Measurements from ENCODE around the gene TBC1D10B.
"Not testable (repeated sequence)": the region's sequence is repeated elsewhere in the genome, so short reads cannot be mapped to it uniquely, and the experiment has no call there.

TBC1D10B gene

DNA sequence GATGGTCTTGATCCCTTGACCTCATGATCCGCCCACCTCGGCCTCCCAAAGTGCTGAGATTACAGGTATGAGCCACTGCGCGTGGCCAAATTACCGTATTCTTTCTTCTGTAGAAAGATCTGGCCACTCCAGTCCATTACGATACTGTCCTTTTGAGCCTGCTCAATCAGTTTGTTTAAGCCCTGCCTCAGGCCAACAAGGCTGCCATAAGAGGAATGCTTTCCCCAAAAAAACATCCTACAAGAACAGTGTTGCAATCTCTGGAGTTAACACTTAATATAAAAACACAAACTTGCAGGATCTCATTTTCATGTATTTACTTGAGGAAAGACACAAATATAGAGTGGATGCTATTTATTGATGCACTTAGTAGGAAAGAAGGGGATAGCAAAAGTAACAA is 46.1 kb downstream of the TBC1D10B start:
- not testable (repeated sequence) for DNase-seq (ENCODE audit: low read depth)

DNA sequence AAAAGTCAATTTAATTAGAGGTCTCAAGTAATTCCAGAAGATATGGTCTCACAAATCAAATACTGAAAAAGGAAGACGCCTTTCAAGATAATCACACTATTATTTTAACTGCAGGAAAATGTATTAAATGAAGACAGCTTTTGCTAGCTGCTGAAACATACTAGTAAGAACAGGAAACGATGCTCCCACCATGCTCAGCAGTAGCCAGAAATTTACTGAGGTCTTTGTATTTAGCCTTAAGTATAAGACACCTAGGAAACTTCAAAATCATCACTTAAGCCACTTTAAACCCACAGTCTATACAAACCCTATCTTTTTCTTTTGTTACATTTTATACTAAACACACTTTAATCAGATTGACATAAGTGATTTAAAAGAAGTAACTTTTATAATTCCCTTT is 51.6 kb downstream of the TBC1D10B start:
- DNase-seq (ENCODE audit: low read depth): not testable (repeated sequence)

DNA sequence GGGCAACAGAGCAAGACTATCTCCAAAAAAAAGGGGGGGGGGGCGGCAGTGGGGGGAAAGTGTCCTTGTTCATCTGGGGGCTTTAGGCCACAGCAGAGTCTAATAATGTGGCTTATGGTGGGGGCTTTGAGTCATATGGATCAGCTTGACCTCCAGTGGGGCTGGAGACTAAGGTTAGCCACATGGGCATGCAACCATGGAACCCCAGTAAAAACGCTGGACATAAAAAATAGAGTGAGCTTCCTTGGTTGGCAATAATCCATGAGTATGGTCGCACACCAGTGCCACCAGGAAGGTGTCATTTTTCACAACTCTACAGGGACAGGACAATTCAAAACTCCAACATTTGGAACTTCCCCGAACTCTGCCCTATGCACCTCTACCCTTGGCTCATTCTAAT is 59.4 kb downstream of the TBC1D10B start:
- DNase-seq (ENCODE audit: low read depth): not testable (repeated sequence)

DNA sequence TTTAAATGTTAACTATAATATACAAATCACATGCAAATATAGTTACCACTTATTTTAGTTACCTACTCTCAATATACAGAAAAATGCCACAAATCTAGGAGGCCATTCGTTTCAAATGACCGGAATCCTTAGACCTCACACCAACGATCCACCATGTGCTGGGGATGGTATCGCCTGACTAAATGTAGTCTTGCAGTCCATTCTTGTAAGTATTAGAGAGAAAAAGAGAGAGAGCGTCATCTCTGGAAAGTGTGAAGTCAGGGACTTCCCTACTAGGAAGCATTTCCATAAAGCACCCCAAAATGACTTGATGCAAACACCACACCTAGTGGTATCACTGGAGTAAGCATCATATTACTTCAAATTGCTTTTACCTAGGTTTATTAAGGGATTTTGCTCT is 61.0 kb downstream of the TBC1D10B start:
- not testable (repeated sequence) for DNase-seq (ENCODE audit: low read depth)
